Neural progenitor cell (in vitro differentiated cells): ENCODE data around the gene TMEM217.
"Not testable (repeated sequence)": the region's sequence is repeated elsewhere in the genome, so short reads cannot be mapped to it uniquely, and the experiment has no call there.

ENCODE experiments used
- CTCF ChIP-seq: fragments of 200-600 bp; sonication (generic); IDR thresholded peaks from 2 replicates; pipeline ENCODE4 v1.5.1; 2017; ENCODE audit warnings: antibody characterized with exemption, mild to moderate bottlenecking
- EZH2phosphoT487 ChIP-seq: fragments of 200-600 bp; sonication (generic); IDR thresholded peaks from 2 replicates; pipeline ENCODE4 v1.6.1; 2017; ENCODE audit warnings: antibody characterized with exemption

- not testable (repeated sequence) for TF ChIP-seq CTCF, EZH2phosphoT487
Observed at GRCh38 chr6:37185949-37186720, 71.8 kb downstream of the TMEM217 start.
